GM23338 (cell line): Measurements from ENCODE around the gene UNC79. TPM values are rescaled to one million over a fixed set of nuclear protein-coding genes. Genes with fewer than 3 reads are reported as not detected.

ENCODE experiments used
- ATAC-seq: fragments of 200-7000 bp; cut with Tn5 transposase; 3 replicates; pipeline ENCODE4 v1.9.1; 2020
- DNase-seq: peaks from one replicate; pipeline ENCODE4 v3.0.0-alpha.2; 2015; ENCODE audit warnings: low spot score
- H2AFZ ChIP-seq: fragments of 200-600 bp; sonication (generic); 2 replicates; pipeline ENCODE4 v1.8.0; 2016; ENCODE audit warnings: antibody characterized with exemption, mild to moderate bottlenecking, moderate library complexity
- H3F3A ChIP-seq: fragments of 200-600 bp; sonication (generic); replicated peaks from 2 replicates; pipeline ENCODE4 v1.8.0; 2017; ENCODE audit warnings: antibody characterized with exemption, mixed run types, low read depth
- H3K27ac ChIP-seq: fragments of 200-600 bp; sonication (generic); 2 replicates; pipeline ENCODE4 v1.6.1; 2016; ENCODE audit warnings: low read depth
- H3K27me3 ChIP-seq: fragments of 200-600 bp; sonication (generic); 2 replicates; pipeline ENCODE4 v1.8.0; 2016; ENCODE audit warnings: mild to moderate bottlenecking, mixed run types, moderate library complexity; ENCODE audit not compliant: insufficient read depth
- H3K36me3 ChIP-seq: fragments of 200-600 bp; sonication (generic); 2 replicates; pipeline ENCODE4 v1.8.0; 2016; ENCODE audit warnings: mild to moderate bottlenecking; ENCODE audit not compliant: insufficient read depth
- H3K4me1 ChIP-seq: fragments of 200-600 bp; sonication (generic); 2 replicates; pipeline ENCODE4 v1.8.0; 2016; ENCODE audit warnings: mild to moderate bottlenecking, moderate library complexity; ENCODE audit not compliant: insufficient read depth
- H3K4me2 ChIP-seq: fragments of 200-600 bp; sonication (generic); 2 replicates; pipeline ENCODE4 v1.7.1; 2017; ENCODE audit warnings: mixed run types
- H3K4me3 ChIP-seq: fragments of 200-600 bp; sonication (generic); 2 replicates; pipeline ENCODE4 v1.6.1; 2016; ENCODE audit warnings: mixed run types
- H3K79me2 ChIP-seq: fragments of 200-600 bp; sonication (generic); replicated peaks from 2 replicates; pipeline ENCODE4 v1.8.0; 2017; ENCODE audit warnings: mild to moderate bottlenecking; ENCODE audit not compliant: insufficient read depth
- H3K9me2 ChIP-seq: fragments of 200-600 bp; sonication (generic); 2 replicates; pipeline ENCODE4 v1.8.0; 2017; ENCODE audit not compliant: insufficient read depth
- H4K20me1 ChIP-seq: fragments of 200-600 bp; sonication (generic); replicated peaks from 2 replicates; pipeline ENCODE4 v1.8.0; 2017; ENCODE audit warnings: mild to moderate bottlenecking; ENCODE audit not compliant: insufficient read depth
- H3K27ac Mint-ChIP-seq: 2 replicates; pipeline ENCODE4 v1.8.0; 2020; ENCODE audit warnings: inconsistent platforms, mild to moderate bottlenecking, moderate library complexity, mixed read lengths
- H3K27me3 Mint-ChIP-seq: 3 replicates; pipeline ENCODE4 v1.8.0; 2022; ENCODE audit warnings: low read depth, mild to moderate bottlenecking, moderate library complexity, mixed read lengths, inconsistent platforms; ENCODE audit not compliant: insufficient read depth, poor library complexity
- H3K36me3 Mint-ChIP-seq: 3 replicates; pipeline ENCODE4 v1.8.0; 2021; ENCODE audit warnings: low read depth, mild to moderate bottlenecking, inconsistent platforms, moderate library complexity, mixed read lengths
- H3K4me1 Mint-ChIP-seq: 3 replicates; pipeline ENCODE4 v1.8.0; 2020; ENCODE audit warnings: mild to moderate bottlenecking, inconsistent platforms, mixed read lengths
- H3K4me3 Mint-ChIP-seq: 3 replicates; pipeline ENCODE4 v1.8.0; 2021; ENCODE audit warnings: moderate library complexity, mild to moderate bottlenecking, inconsistent platforms, mixed read lengths
- H3K9me3 Mint-ChIP-seq: 3 replicates; pipeline ENCODE4 v1.8.0; 2020; ENCODE audit warnings: moderate library complexity, mild to moderate bottlenecking, inconsistent platforms, mixed read lengths
- CREB1 ChIP-seq: fragments of 250-450 bp; sonication (Bioruptor Pico); IDR thresholded peaks from 2 replicates; pipeline ENCODE4 v1.5.0; 2020; ENCODE audit warnings: low read depth, mild to moderate bottlenecking, moderate library complexity
- EZH2 ChIP-seq: fragments of 200-600 bp; sonication (generic); IDR thresholded peaks from one replicate; pipeline ENCODE4 v1.8.0; 2017; ENCODE audit warnings: antibody characterized with exemption, mild to moderate bottlenecking, low read depth; ENCODE audit not compliant: unreplicated experiment
- EZH2phosphoT487 ChIP-seq: fragments of 200-600 bp; sonication (generic); IDR thresholded peaks from one replicate; pipeline ENCODE4 v1.8.1; 2018; ENCODE audit warnings: antibody characterized with exemption; ENCODE audit not compliant: unreplicated experiment
- JUNB ChIP-seq: IDR thresholded peaks from one replicate; pipeline ENCODE4 v1.6.1; 2016; ENCODE audit warnings: antibody characterized with exemption; ENCODE audit not compliant: unreplicated experiment
- NANOG ChIP-seq: IDR thresholded peaks from 2 replicates; pipeline ENCODE4 v1.6.1; 2016; ENCODE audit warnings: antibody characterized with exemption, borderline replicate concordance
- POLR2AphosphoS5 ChIP-seq: IDR thresholded peaks from 2 replicates; pipeline ENCODE4 v1.6.1; 2016; ENCODE audit warnings: antibody characterized with exemption, low read depth
- STAT1 ChIP-seq: IDR thresholded peaks from one replicate; pipeline ENCODE4 v1.6.1; 2016; ENCODE audit warnings: antibody characterized with exemption; ENCODE audit not compliant: unreplicated experiment
- ZNF114 ChIP-seq: fragments of 250-450 bp; sonication (Bioruptor Pico); IDR thresholded peaks from 2 replicates; pipeline ENCODE4 v1.5.0; 2020; ENCODE audit warnings: mild to moderate bottlenecking, moderate library complexity
- ZNF331 ChIP-seq: fragments of 250-450 bp; sonication (Bioruptor Pico); IDR thresholded peaks from 2 replicates; pipeline ENCODE4 v1.5.0; 2020; ENCODE audit warnings: low read depth, mild to moderate bottlenecking, moderate library complexity
- polyA plus RNA-seq: library from polyadenylated mRNA; unstranded; fragments of >200 nt; fragmentation: Nextera tagmentation; extraction: Ambion mirVana; gene quantifications from 2 replicates; pipeline ENCODE4 v1.2.1, GENCODE V29; 2016
- total RNA-seq: library from RNA; depleted of rRNA; stranded (reverse); fragments of >200 nt; shearing (Covaris generic); gene quantifications from 2 replicates; pipeline ENCODE4 v1.2.3, GENCODE V29; 2014
- TF ChIP-seq, protein P1 (sequence below): IDR thresholded peaks from one replicate; pipeline ENCODE4 v1.6.1; 2018; ENCODE audit warnings: antibody characterized with exemption; ENCODE audit not compliant: unreplicated experiment
- TF ChIP-seq, protein P2 (sequence below): fragments of 250-450 bp; sonication (Bioruptor Pico); IDR thresholded peaks from 2 replicates; pipeline ENCODE4 v1.5.0; 2020; ENCODE audit warnings: mild to moderate bottlenecking, moderate library complexity
- TF ChIP-seq, protein P3 (sequence below): IDR thresholded peaks from 2 replicates; pipeline ENCODE4 v1.6.1; 2016; ENCODE audit warnings: antibody characterized with exemption
- TF ChIP-seq, protein P4 (sequence below), 2 experiments: fragments of 200-600 bp in 1 of 2; sonication (generic) in 1 of 2; conservative IDR thresholded peaks; 2 replicates each; pipeline versions ENCODE4 v1.5.1 to v1.6.1; 2016 to 2017; ENCODE audit warnings: antibody characterized with exemption in 2 of 2, low read depth in 2 of 2, mild to moderate bottlenecking in 2 of 2, moderate library complexity in 1 of 2

The UNC79 gene
- total and polyA plus RNA-seq, 2 experiments from 2014 or later, result 1.8 to 3.6 TPM

DNA sequence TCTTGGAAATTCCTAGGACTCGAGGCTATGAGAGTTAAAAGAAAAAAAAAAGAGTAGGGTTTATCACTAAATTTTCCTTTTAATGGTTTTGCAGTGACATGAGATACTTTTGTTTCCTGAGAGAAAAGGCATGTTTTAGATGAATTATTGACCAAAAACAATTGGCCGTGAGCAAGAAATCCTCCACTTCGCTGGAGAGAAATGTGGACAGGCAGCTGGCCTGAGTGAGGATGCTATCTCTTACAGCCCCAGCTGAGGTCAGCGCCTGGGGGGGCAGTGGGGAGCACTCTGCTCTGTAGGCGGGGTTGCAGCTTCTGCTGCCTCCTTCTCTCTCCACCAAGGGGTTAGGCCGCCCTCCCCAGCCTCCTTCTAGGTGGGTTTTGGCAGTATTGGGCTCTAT, 302.9 kb downstream of the UNC79 start:
- Histone ChIP-seq H4K20me1 (no peaks in the 10 kb centered on the region), H3K4me2 (no peak overlapping the region), H3K4me3 (no peak overlapping the region), H3K4me1 (no peaks in the 10 kb centered on the region; the same call in 1 of the 2 replicates), H3K36me3 (no peaks in the 10 kb centered on the region), H3K9me2 (0 out of 2 replicates have a peak, but pooled peaks cover 3% of the 10 kb centered on the region), H3K27me3 (no peaks in the 10 kb centered on the region), H3F3A (no peaks in the 10 kb centered on the region), H2AFZ (no peak overlapping the region), H3K27ac (no peak overlapping the region), H3K79me2 (no peaks in the 10 kb centered on the region)
- H3K27me3 Mint-ChIP-seq, result peaks cover 6% of the 10 kb centered on the region
- TF ChIP-seq ZNF331 (CRISPR knock-in tag), result no peak
- no peak for TF ChIP-seq STAT1
- TF ChIP-seq, protein P1, sequence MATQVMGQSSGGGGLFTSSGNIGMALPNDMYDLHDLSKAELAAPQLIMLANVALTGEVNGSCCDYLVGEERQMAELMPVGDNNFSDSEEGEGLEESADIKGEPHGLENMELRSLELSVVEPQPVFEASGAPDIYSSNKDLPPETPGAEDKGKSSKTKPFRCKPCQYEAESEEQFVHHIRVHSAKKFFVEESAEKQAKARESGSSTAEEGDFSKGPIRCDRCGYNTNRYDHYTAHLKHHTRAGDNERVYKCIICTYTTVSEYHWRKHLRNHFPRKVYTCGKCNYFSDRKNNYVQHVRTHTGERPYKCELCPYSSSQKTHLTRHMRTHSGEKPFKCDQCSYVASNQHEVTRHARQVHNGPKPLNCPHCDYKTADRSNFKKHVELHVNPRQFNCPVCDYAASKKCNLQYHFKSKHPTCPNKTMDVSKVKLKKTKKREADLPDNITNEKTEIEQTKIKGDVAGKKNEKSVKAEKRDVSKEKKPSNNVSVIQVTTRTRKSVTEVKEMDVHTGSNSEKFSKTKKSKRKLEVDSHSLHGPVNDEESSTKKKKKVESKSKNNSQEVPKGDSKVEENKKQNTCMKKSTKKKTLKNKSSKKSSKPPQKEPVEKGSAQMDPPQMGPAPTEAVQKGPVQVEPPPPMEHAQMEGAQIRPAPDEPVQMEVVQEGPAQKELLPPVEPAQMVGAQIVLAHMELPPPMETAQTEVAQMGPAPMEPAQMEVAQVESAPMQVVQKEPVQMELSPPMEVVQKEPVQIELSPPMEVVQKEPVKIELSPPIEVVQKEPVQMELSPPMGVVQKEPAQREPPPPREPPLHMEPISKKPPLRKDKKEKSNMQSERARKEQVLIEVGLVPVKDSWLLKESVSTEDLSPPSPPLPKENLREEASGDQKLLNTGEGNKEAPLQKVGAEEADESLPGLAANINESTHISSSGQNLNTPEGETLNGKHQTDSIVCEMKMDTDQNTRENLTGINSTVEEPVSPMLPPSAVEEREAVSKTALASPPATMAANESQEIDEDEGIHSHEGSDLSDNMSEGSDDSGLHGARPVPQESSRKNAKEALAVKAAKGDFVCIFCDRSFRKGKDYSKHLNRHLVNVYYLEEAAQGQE, result no peak
- no peak for TF ChIP-seq EZH2phosphoT487
- TF ChIP-seq, protein P2, sequence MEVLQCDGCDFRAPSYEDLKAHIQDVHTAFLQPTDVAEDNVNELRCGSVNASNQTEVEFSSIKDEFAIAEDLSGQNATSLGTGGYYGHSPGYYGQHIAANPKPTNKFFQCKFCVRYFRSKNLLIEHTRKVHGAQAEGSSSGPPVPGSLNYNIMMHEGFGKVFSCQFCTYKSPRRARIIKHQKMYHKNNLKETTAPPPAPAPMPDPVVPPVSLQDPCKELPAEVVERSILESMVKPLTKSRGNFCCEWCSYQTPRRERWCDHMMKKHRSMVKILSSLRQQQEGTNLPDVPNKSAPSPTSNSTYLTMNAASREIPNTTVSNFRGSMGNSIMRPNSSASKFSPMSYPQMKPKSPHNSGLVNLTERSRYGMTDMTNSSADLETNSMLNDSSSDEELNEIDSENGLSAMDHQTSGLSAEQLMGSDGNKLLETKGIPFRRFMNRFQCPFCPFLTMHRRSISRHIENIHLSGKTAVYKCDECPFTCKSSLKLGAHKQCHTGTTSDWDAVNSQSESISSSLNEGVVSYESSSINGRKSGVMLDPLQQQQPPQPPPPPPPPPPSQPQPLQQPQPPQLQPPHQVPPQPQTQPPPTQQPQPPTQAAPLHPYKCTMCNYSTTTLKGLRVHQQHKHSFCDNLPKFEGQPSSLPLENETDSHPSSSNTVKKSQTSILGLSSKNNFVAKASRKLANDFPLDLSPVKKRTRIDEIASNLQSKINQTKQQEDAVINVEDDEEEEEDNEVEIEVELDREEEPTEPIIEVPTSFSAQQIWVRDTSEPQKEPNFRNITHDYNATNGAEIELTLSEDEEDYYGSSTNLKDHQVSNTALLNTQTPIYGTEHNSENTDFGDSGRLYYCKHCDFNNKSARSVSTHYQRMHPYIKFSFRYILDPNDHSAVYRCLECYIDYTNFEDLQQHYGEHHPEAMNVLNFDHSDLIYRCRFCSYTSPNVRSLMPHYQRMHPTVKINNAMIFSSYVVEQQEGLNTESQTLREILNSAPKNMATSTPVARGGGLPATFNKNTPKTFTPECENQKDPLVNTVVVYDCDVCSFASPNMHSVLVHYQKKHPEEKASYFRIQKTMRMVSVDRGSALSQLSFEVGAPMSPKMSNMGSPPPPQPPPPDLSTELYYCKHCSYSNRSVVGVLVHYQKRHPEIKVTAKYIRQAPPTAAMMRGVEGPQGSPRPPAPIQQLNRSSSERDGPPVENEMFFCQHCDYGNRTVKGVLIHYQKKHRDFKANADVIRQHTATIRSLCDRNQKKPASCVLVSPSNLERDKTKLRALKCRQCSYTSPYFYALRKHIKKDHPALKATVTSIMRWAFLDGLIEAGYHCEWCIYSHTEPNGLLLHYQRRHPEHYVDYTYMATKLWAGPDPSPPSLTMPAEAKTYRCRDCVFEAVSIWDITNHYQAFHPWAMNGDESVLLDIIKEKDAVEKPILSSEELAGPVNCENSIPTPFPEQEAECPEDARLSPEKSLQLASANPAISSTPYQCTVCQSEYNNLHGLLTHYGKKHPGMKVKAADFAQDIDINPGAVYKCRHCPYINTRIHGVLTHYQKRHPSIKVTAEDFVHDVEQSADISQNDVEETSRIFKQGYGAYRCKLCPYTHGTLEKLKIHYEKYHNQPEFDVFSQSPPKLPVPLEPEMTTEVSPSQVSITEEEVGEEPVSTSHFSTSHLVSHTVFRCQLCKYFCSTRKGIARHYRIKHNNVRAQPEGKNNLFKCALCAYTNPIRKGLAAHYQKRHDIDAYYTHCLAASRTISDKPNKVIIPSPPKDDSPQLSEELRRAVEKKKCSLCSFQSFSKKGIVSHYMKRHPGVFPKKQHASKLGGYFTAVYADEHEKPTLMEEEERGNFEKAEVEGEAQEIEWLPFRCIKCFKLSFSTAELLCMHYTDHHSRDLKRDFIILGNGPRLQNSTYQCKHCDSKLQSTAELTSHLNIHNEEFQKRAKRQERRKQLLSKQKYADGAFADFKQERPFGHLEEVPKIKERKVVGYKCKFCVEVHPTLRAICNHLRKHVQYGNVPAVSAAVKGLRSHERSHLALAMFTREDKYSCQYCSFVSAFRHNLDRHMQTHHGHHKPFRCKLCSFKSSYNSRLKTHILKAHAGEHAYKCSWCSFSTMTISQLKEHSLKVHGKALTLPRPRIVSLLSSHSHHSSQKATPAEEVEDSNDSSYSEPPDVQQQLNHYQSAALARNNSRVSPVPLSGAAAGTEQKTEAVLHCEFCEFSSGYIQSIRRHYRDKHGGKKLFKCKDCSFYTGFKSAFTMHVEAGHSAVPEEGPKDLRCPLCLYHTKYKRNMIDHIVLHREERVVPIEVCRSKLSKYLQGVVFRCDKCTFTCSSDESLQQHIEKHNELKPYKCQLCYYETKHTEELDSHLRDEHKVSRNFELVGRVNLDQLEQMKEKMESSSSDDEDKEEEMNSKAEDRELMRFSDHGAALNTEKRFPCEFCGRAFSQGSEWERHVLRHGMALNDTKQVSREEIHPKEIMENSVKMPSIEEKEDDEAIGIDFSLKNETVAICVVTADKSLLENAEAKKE (CRISPR knock-in tag), result no peak
- TF ChIP-seq, protein P3, sequence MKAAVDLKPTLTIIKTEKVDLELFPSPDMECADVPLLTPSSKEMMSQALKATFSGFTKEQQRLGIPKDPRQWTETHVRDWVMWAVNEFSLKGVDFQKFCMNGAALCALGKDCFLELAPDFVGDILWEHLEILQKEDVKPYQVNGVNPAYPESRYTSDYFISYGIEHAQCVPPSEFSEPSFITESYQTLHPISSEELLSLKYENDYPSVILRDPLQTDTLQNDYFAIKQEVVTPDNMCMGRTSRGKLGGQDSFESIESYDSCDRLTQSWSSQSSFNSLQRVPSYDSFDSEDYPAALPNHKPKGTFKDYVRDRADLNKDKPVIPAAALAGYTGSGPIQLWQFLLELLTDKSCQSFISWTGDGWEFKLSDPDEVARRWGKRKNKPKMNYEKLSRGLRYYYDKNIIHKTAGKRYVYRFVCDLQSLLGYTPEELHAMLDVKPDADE, result no peak
- TF ChIP-seq CREB1 (CRISPR knock-in tag), result no peak
- TF ChIP-seq, protein P4, sequence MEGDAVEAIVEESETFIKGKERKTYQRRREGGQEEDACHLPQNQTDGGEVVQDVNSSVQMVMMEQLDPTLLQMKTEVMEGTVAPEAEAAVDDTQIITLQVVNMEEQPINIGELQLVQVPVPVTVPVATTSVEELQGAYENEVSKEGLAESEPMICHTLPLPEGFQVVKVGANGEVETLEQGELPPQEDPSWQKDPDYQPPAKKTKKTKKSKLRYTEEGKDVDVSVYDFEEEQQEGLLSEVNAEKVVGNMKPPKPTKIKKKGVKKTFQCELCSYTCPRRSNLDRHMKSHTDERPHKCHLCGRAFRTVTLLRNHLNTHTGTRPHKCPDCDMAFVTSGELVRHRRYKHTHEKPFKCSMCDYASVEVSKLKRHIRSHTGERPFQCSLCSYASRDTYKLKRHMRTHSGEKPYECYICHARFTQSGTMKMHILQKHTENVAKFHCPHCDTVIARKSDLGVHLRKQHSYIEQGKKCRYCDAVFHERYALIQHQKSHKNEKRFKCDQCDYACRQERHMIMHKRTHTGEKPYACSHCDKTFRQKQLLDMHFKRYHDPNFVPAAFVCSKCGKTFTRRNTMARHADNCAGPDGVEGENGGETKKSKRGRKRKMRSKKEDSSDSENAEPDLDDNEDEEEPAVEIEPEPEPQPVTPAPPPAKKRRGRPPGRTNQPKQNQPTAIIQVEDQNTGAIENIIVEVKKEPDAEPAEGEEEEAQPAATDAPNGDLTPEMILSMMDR (conservative IDR thresholded peaks at IDR 0.05; ENCODE audit: low read depth in 2 of 2), result no peak
- TF ChIP-seq POLR2AphosphoS5, result no peak
- TF ChIP-seq ZNF114, result no peak
- no peak for TF ChIP-seq EZH2
- TF ChIP-seq NANOG, result no peak
- TF ChIP-seq JUNB, result no peak
- no peak overlapping the region for H3K4me3 Mint-ChIP-seq
- DNase-seq (no peak), ATAC-seq (peak; percentile 7; the same call in 1 of the 3 replicates)
- no peaks in the 10 kb centered on the region; the same call in 2 of the 3 replicates for H3K36me3 Mint-ChIP-seq
- peaks cover 11% of the 10 kb centered on the region; the same call in 2 of the 3 replicates for H3K4me1 Mint-ChIP-seq
- no peaks in the 10 kb centered on the region for H3K9me3 Mint-ChIP-seq
- H3K27ac Mint-ChIP-seq, result no peak overlapping the region
